ENCODE measurements around the gene OAT.
"Not testable (repeated sequence)": the region's sequence is repeated elsewhere in the genome, so short reads cannot be mapped to it uniquely, and the experiment has no call there.

Gene OAT

DNA sequence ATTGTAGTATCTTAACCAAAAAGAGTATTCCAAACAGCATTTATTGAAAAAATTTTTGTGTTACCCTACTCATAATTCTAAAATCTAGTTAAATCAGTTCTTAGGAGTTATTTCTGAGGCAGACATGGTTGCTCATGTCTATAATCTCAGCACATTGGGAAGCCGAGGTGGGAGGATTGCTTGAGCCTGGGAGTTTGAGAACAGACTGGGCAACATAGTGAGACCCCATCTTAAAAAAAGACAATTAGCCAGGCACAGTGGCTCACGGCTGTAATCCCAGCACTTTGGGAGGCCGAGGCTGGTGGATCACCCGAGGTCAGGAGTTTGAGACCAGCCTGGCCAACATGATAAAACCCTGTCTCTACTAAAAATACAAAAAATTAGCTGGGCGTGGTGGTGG lies 23.0 kb upstream of the OAT start:
- not testable (repeated sequence) for H3K4me3 ChIP-seq (ENCODE audit: low read length); H3K9ac ChIP-seq (ENCODE audit: low read length); H3K27ac ChIP-seq (ENCODE audit: low read length); H3K36me3 ChIP-seq (ENCODE audit: control insufficient read depth, low read depth, low read length); H3K4me1 ChIP-seq (ENCODE audit: control insufficient read depth, low read depth, low read length); H3K9me3 ChIP-seq (ENCODE audit: control insufficient read depth, low read depth, low read length)
- peaks cover 15% of the 10 kb centered on the region for H3K27me3 ChIP-seq (ENCODE audit: control insufficient read depth, insufficient read depth, low read length)

DNA sequence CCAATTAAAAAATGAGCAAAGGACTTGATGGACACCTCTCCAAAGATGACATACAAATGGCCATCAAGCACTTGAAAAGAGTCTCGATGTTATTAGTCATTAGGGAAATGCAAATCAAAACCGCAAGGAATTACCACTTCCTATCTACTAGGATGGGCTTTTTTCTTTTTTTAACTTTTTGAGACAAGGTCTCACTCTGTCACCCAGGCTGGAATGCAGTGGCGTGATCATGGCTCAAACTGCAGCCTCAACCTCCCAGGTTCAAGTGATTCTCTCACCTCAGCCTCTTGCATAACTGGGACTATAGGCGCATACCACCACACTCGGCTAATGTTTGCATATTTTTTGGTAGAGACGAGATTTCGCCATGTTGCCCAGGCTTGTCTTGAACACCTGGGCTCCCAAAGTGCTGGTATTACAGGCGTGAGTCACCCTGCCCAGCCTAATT lies 17.5 kb upstream of the OAT start:
- Histone ChIP-seq H3K4me3 (ENCODE audit: low read length) (no peak overlapping the region), H3K27me3 (ENCODE audit: control insufficient read depth, insufficient read depth, low read length) (no peaks in the 10 kb centered on the region), H3K9ac (ENCODE audit: low read length) (no peak overlapping the region), H3K27ac (ENCODE audit: low read length) (no peak overlapping the region), H3K9me3 (ENCODE audit: control insufficient read depth, low read depth, low read length) (no peaks in the 10 kb centered on the region), H3K36me3 (ENCODE audit: control insufficient read depth, low read depth, low read length) (no peaks in the 10 kb centered on the region), H3K4me1 (ENCODE audit: control insufficient read depth, low read depth, low read length) (no peaks in the 10 kb centered on the region)

DNA sequence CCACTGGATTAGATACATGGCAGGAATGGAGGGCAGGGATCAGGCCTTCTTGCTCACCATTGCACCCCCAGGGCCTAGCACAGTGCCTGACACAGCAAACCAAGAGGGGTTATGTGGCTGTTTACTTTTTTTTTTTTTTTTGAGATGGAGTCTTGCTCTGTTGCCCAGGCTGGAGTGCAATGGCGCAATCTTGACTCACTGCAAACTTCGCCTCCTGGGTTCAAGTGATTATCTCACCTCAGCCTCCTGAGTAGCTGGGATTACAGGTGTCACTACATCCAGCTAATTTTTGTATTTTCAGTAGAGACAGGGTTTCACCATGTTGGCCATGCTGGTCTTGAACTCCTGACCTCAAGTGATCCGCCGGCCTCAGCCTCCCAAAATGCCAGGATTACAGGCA lies 17.0 kb upstream of the OAT start:
- H3K4me3 ChIP-seq (ENCODE audit: low read length); H3K9me3 ChIP-seq (ENCODE audit: control insufficient read depth, low read depth, low read length); H3K27ac ChIP-seq (ENCODE audit: low read length); H3K27me3 ChIP-seq (ENCODE audit: control insufficient read depth, insufficient read depth, low read length); H3K36me3 ChIP-seq (ENCODE audit: control insufficient read depth, low read depth, low read length); H3K4me1 ChIP-seq (ENCODE audit: control insufficient read depth, low read depth, low read length); H3K9ac ChIP-seq (ENCODE audit: low read length): not testable (repeated sequence)

DNA sequence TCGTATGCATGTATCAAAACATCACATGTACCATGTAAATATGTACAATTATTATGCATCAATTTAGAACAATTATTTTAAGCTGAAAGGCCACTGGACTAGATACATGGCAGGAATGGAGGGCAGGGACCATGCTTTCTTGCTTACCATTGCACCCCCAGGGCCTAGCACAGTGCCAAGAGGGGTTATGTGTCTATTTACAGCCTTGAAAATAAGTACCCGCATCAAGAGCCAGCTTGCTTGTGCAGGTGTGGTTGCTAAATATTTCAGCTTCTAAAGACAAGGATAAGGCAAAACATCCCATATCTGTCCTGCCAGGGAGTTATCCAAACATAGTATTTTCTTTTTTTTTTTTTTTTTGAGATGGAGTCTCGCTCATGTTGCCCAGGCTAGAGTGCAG lies 14.7 kb upstream of the OAT start:
- H3K4me1 ChIP-seq (ENCODE audit: control insufficient read depth, low read depth, low read length) = peaks cover 4% of the 10 kb centered on the region
- H3K9ac ChIP-seq (ENCODE audit: low read length) = no peak overlapping the region
- no peaks in the 10 kb centered on the region for H3K9me3 ChIP-seq (ENCODE audit: control insufficient read depth, low read depth, low read length)
- no peak overlapping the region for H3K4me3 ChIP-seq (ENCODE audit: low read length)
- no peaks in the 10 kb centered on the region for H3K36me3 ChIP-seq (ENCODE audit: control insufficient read depth, low read depth, low read length)
- no peak overlapping the region for H3K27ac ChIP-seq (ENCODE audit: low read length)
- H3K27me3 ChIP-seq (ENCODE audit: control insufficient read depth, insufficient read depth, low read length) = no peaks in the 10 kb centered on the region

DNA sequence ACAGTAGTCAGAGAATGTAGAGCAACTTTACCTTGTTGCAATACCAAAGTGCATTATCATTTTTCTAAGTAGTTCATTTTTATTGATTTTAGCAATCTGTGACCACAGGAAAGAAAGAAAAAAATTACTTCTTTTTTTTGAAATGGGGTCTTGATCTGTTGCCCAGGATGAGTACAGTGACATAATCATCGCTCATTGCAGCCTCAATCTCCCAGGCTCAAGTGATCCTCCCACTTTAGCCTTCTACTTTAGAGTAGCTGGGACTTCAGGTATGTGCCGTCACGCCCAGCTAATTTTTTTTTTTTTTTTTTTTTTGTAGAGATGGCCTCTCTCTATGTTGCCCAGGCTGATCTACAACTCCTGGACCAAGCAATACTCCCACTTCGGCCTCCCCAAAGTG lies 11.4 kb upstream of the OAT start:
- Histone ChIP-seq H3K9me3 (ENCODE audit: control insufficient read depth, low read depth, low read length) (no peaks in the 10 kb centered on the region), H3K27ac (ENCODE audit: low read length) (no peak overlapping the region), H3K4me1 (ENCODE audit: control insufficient read depth, low read depth, low read length) (peaks cover 4% of the 10 kb centered on the region), H3K36me3 (ENCODE audit: control insufficient read depth, low read depth, low read length) (no peaks in the 10 kb centered on the region), H3K27me3 (ENCODE audit: control insufficient read depth, insufficient read depth, low read length) (no peaks in the 10 kb centered on the region), H3K4me3 (ENCODE audit: low read length) (no peak overlapping the region), H3K9ac (ENCODE audit: low read length) (no peak overlapping the region)

DNA sequence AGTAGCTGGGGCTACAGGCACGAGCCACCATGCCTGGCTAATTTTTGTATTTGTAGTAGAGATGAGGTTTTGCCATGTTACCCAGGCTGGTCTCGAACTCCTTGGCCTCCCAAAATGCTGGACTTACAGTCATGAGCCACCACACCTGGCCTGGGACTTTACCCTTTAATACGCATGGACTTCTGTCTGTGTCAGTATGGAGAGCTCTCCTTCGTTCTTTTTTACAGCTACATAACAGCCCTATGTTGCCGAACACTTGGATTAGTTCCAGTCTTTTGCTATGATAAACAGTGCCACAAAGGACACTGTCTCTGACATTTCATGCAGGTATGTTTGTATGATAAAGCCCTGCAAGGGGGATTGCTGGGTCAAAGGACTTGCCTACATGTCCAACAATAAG lies 10.9 kb upstream of the OAT start:
- H3K9ac ChIP-seq (ENCODE audit: low read length) = no peak overlapping the region
- no peak overlapping the region for H3K27ac ChIP-seq (ENCODE audit: low read length)
- H3K27me3 ChIP-seq (ENCODE audit: control insufficient read depth, insufficient read depth, low read length) = no peaks in the 10 kb centered on the region
- H3K4me1 ChIP-seq (ENCODE audit: control insufficient read depth, low read depth, low read length) = peaks cover 4% of the 10 kb centered on the region
- no peaks in the 10 kb centered on the region for H3K36me3 ChIP-seq (ENCODE audit: control insufficient read depth, low read depth, low read length)
- H3K9me3 ChIP-seq (ENCODE audit: control insufficient read depth, low read depth, low read length) = no peaks in the 10 kb centered on the region
- H3K4me3 ChIP-seq (ENCODE audit: low read length) = no peak overlapping the region

DNA sequence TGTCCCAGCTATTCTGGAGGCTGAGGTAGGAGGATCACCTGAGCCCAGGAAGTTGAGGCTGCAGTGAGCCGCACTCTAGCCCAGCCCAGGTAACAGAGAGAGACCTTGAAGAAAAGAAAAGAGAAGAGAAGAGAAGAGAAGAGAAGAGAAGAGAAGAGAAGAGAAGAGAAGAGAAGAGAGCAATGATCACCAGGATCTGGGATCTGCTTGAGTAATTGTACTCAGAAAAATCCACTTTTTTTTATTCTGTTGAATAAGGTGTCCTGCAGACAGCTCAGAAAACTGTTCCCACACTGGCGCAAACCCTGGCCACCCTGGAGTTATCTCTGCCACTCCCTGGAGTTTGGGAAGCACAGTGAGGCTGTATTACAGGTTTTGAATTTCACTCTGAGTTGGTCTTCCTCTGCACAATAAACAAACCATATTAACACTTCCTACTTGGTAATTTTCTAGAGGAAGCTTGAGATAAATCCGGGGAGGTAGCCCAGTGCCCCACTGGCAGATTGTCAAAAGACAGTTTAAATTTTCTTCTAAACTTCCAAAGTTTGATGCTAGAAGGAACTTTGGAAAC lies 9.6 kb upstream of the OAT start:
- Histone ChIP-seq H3K27me3 (ENCODE audit: control insufficient read depth, insufficient read depth, low read length) (no peaks in the 10 kb centered on the region), H3K36me3 (ENCODE audit: control insufficient read depth, low read depth, low read length) (no peaks in the 10 kb centered on the region), H3K4me3 (ENCODE audit: low read length) (no peak overlapping the region), H3K27ac (ENCODE audit: low read length) (no peak overlapping the region), H3K4me1 (ENCODE audit: control insufficient read depth, low read depth, low read length) (peaks cover 4% of the 10 kb centered on the region), H3K9ac (ENCODE audit: low read length) (no peak overlapping the region), H3K9me3 (ENCODE audit: control insufficient read depth, low read depth, low read length) (no peaks in the 10 kb centered on the region)

DNA sequence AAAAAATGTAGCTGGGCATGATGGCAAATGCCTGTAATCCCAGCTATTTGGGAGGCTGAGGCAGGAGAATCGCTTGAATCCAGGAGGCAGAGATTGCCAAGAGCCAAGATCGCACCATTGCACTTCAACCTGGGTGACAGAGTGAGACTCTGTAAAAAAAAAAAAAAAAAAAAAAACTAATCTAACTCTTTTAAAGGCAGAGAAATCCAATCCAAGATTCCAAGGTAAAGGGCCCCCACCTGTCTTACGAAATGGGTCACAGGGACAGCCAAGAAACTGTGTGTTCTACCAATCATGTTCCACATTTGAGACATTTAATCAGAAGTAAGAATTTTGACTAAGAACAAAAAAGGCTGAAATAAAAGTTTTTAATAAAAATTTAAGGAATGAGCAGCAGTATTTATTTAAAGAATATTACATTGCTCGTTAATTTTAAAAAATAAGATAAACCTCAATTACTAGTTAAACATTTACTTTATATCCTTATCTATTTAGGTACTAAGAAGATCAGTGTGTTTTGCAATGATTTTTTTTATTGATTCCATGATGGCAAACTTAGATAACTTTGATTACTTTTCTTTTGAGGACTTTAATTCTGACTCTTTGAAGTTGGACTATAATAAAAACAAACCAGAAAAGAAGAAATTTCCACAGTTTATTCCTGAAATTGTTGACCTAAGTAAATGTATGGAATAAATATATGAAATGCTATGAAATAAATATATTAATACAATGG lies 6.7 kb upstream of the OAT start:
- Histone ChIP-seq H3K4me1 (ENCODE audit: control insufficient read depth, low read depth, low read length) (peaks cover 4% of the 10 kb centered on the region), H3K9ac (ENCODE audit: low read length) (no peak overlapping the region), H3K36me3 (ENCODE audit: control insufficient read depth, low read depth, low read length) (no peaks in the 10 kb centered on the region), H3K9me3 (ENCODE audit: control insufficient read depth, low read depth, low read length) (no peaks in the 10 kb centered on the region), H3K27me3 (ENCODE audit: control insufficient read depth, insufficient read depth, low read length) (peaks cover 6% of the 10 kb centered on the region), H3K27ac (ENCODE audit: low read length) (no peak overlapping the region), H3K4me3 (ENCODE audit: low read length) (no peak overlapping the region)

DNA sequence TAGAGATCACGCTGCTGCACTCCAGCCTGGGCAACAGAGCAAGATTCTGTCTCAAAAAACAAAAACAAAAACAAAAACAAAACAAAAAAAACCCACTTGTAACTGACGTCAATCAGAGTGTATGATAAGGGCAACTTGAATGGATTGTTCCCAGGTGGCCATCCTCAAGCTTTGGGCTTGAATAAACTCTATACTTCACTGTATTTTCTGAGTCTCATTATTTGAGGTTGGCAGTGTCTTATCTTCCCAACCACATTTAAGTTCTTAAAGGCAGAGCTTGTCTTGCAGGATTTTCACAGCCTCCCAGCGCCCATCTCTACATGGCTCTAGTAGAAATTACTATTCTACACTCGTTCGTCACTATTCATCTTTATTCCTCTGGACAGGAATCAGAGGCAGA lies 5.1 kb upstream of the OAT start:
- Histone ChIP-seq H3K27ac (ENCODE audit: low read length) (no peak overlapping the region), H3K27me3 (ENCODE audit: control insufficient read depth, insufficient read depth, low read length) (peaks cover 10% of the 10 kb centered on the region), H3K9ac (ENCODE audit: low read length) (no peak overlapping the region), H3K4me3 (ENCODE audit: low read length) (no peak overlapping the region), H3K36me3 (ENCODE audit: control insufficient read depth, low read depth, low read length) (no peaks in the 10 kb centered on the region), H3K4me1 (ENCODE audit: control insufficient read depth, low read depth, low read length) (peaks cover 3% of the 10 kb centered on the region), H3K9me3 (ENCODE audit: control insufficient read depth, low read depth, low read length) (no peaks in the 10 kb centered on the region)

DNA sequence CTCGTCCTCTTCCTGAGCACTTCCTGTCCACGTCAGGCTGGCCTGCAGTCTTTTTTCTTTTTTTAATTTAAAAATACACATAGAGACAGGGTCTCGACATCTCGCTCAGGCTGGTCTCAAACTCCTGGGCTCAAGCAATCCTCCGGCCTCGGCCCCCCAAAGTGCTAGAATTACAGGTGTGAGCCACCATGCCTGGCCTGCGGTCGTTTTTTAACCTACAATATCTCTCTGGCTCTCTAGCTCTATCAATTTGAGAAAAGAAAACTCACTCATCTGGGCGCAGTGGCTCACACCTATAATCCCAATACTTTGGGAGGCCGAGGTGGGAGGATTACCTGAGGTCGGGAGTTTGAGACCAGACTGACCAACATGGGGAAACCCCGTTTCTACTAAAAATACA lies 4.0 kb upstream of the OAT start:
- H3K27ac ChIP-seq (ENCODE audit: low read length) = no peak overlapping the region
- peaks cover 10% of the 10 kb centered on the region for H3K27me3 ChIP-seq (ENCODE audit: control insufficient read depth, insufficient read depth, low read length)
- H3K4me3 ChIP-seq (ENCODE audit: low read length) = no peak overlapping the region
- peaks cover 5% of the 10 kb centered on the region for H3K4me1 ChIP-seq (ENCODE audit: control insufficient read depth, low read depth, low read length)
- H3K36me3 ChIP-seq (ENCODE audit: control insufficient read depth, low read depth, low read length) = no peaks in the 10 kb centered on the region
- H3K9me3 ChIP-seq (ENCODE audit: control insufficient read depth, low read depth, low read length) = no peaks in the 10 kb centered on the region
- H3K9ac ChIP-seq (ENCODE audit: low read length) = no peak overlapping the region

DNA sequence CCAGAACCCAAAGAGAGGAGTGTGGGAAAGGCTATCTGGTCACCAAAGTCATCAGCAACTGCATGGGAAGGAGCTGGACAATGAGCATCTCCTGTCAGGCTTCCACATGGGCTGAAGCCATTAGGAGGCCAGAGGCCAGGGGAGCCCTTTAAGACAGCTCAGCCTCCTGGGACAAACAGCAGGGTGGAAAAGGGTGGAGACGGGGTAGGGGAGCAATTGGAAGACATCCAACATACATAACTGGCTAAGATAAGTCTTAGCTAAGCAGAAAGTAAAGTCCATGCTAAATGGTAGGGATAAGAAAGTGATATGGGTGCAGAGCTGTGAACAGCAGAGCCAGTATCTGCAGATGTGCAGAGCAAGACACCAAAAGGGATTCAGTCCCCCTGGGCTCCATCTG lies 1.5 kb upstream of the OAT start:
- Histone ChIP-seq H3K4me3 (ENCODE audit: low read length) (no peak overlapping the region), H3K4me1 (ENCODE audit: control insufficient read depth, low read depth, low read length) (peaks cover 7% of the 10 kb centered on the region), H3K9ac (ENCODE audit: low read length) (no peak overlapping the region), H3K27me3 (ENCODE audit: control insufficient read depth, insufficient read depth, low read length) (peaks cover 10% of the 10 kb centered on the region), H3K27ac (ENCODE audit: low read length) (no peak overlapping the region), H3K36me3 (ENCODE audit: control insufficient read depth, low read depth, low read length) (no peaks in the 10 kb centered on the region), H3K9me3 (ENCODE audit: control insufficient read depth, low read depth, low read length) (no peaks in the 10 kb centered on the region)

DNA sequence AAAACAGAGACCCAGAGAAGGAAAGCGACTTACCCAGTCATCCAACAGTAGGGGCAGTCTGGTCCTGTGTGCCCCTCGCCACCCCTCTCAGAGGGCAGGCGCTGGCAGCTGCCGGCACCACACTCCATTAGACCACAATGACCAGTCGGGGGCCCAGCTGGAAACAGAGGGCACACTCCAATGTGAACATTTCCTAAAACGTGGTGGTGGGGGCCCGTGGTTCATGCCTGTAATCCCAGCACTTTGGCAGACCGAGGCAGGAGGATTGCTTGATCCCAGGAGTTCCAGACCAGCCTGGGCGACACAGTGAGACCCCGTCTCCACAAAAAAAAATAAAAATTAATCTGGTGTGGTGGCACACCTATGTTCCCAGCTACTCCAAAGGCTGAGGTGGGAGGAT lies 912 bp upstream of the OAT start:
- no peaks in the 10 kb centered on the region for H3K9me3 ChIP-seq (ENCODE audit: control insufficient read depth, low read depth, low read length)
- H3K27me3 ChIP-seq (ENCODE audit: control insufficient read depth, insufficient read depth, low read length) = peaks cover 10% of the 10 kb centered on the region
- H3K9ac ChIP-seq (ENCODE audit: low read length) = no peak overlapping the region
- peak overlapping the region; percentile 48 for H3K4me3 ChIP-seq (ENCODE audit: low read length)
- no peaks in the 10 kb centered on the region for H3K36me3 ChIP-seq (ENCODE audit: control insufficient read depth, low read depth, low read length)
- peaks cover 7% of the 10 kb centered on the region for H3K4me1 ChIP-seq (ENCODE audit: control insufficient read depth, low read depth, low read length)
- H3K27ac ChIP-seq (ENCODE audit: low read length) = no peak overlapping the region
